ENCODE results near the gene GGA3.
"Not testable (repeated sequence)": the region's sequence is repeated elsewhere in the genome, so short reads cannot be mapped to it uniquely, and the experiment has no call there.

Gene GGA3

GRCh38 chr17:75209061-75209460 lies 52.3 kb downstream of the GGA3 start:
- Histone ChIP-seq H3K36me3 (ENCODE audit: control insufficient read depth, insufficient read depth, low read length) (peaks cover 19% of the 10 kb centered on the region; the same call in 1 of the 2 replicates), H3K4me3 (ENCODE audit: low read length) (no peak overlapping the region), H3K27ac (ENCODE audit: low read length) (no peak overlapping the region), H3K27me3 (ENCODE audit: control insufficient read depth, insufficient read depth, low read length) (no peaks in the 10 kb centered on the region), H3K9me3 (ENCODE audit: control insufficient read depth, insufficient read depth, low read length) (no peaks in the 10 kb centered on the region), H3K4me1 (ENCODE audit: control insufficient read depth, insufficient read depth, low read length) (no peaks in the 10 kb centered on the region)
- WGBS (ENCODE audit: insufficient coverage, insufficient read length) = no CpG with 5 or more reads among the region's 3 CpGs
- no peak for DNase-seq (ENCODE audit: low read depth, low spot score)

- Histone ChIP-seq H3K9me3 (ENCODE audit: control insufficient read depth, insufficient read depth, low read length) (no peaks in the 10 kb centered on the region), H3K36me3 (ENCODE audit: control insufficient read depth, insufficient read depth, low read length) (peaks cover 13% of the 10 kb centered on the region; the same call in 1 of the 2 replicates), H3K4me1 (ENCODE audit: control insufficient read depth, insufficient read depth, low read length) (no peaks in the 10 kb centered on the region), H3K27ac (ENCODE audit: low read length) (no peak overlapping the region), H3K27me3 (ENCODE audit: control insufficient read depth, insufficient read depth, low read length) (no peaks in the 10 kb centered on the region), H3K4me3 (ENCODE audit: low read length) (no peak overlapping the region)
- DNase-seq (ENCODE audit: low read depth, low spot score) = no peak
- no CpG with 5 or more reads among the region's 9 CpGs for WGBS (ENCODE audit: insufficient coverage, insufficient read length)
These were observed 53.2 kb downstream of the GGA3 start for GRCh38 chr17:75208161-75208560.

GRCh38 chr17:75207760-75208159 lies 53.6 kb downstream of the GGA3 start:
- Histone ChIP-seq H3K27ac (ENCODE audit: low read length) (no peak overlapping the region), H3K9me3 (ENCODE audit: control insufficient read depth, insufficient read depth, low read length) (no peaks in the 10 kb centered on the region), H3K4me3 (ENCODE audit: low read length) (no peak overlapping the region), H3K4me1 (ENCODE audit: control insufficient read depth, insufficient read depth, low read length) (no peaks in the 10 kb centered on the region), H3K36me3 (ENCODE audit: control insufficient read depth, insufficient read depth, low read length) (peaks cover 10% of the 10 kb centered on the region; the same call in 1 of the 2 replicates), H3K27me3 (ENCODE audit: control insufficient read depth, insufficient read depth, low read length) (no peaks in the 10 kb centered on the region)
- no CpG with 5 or more reads among the region's 12 CpGs for WGBS (ENCODE audit: insufficient coverage, insufficient read length)
- DNase-seq (ENCODE audit: low read depth, low spot score) = no peak

GRCh38 chr17:75207050-75207407 lies 54.4 kb downstream of the GGA3 start:
- WGBS (ENCODE audit: insufficient coverage, insufficient read length) = no CpG with 5 or more reads among the region's 8 CpGs
- H3K4me3 ChIP-seq (ENCODE audit: low read length); H3K9me3 ChIP-seq (ENCODE audit: control insufficient read depth, insufficient read depth, low read length); H3K4me1 ChIP-seq (ENCODE audit: control insufficient read depth, insufficient read depth, low read length); H3K27ac ChIP-seq (ENCODE audit: low read length); DNase-seq (ENCODE audit: low read depth, low spot score); H3K27me3 ChIP-seq (ENCODE audit: control insufficient read depth, insufficient read depth, low read length): not testable (repeated sequence)
- H3K36me3 ChIP-seq (ENCODE audit: control insufficient read depth, insufficient read depth, low read length) = peaks cover 10% of the 10 kb centered on the region; the same call in 1 of the 2 replicates

GRCh38 chr17:75205793-75206163 lies 55.6 kb downstream of the GGA3 start:
- Histone ChIP-seq H3K27ac (ENCODE audit: low read length) (no peak overlapping the region), H3K4me3 (ENCODE audit: low read length) (peak overlapping the region; percentile 88), H3K9me3 (ENCODE audit: control insufficient read depth, insufficient read depth, low read length) (no peaks in the 10 kb centered on the region), H3K27me3 (ENCODE audit: control insufficient read depth, insufficient read depth, low read length) (no peaks in the 10 kb centered on the region), H3K36me3 (ENCODE audit: control insufficient read depth, insufficient read depth, low read length) (peaks cover 7% of the 10 kb centered on the region; the same call in 1 of the 2 replicates), H3K4me1 (ENCODE audit: control insufficient read depth, insufficient read depth, low read length) (no peaks in the 10 kb centered on the region)
- DNase-seq (ENCODE audit: low read depth, low spot score) = no peak
- WGBS (ENCODE audit: insufficient coverage, insufficient read length) = no CpG with 5 or more reads among the region's 22 CpGs

GRCh38 chr17:75205037-75205792 lies 56.2 kb downstream of the GGA3 start, which contains the start of gene NUP85:
NUP85 (plus strand) TSS chr17:75205679; CDS start chr17:75205762, 83 bp downstream.
- Histone ChIP-seq H3K4me1 (ENCODE audit: control insufficient read depth, insufficient read depth, low read length) (no peaks in the 10 kb centered on the region), H3K27ac (ENCODE audit: low read length) (no peak within 1 kb of the TSS), H3K36me3 (ENCODE audit: control insufficient read depth, insufficient read depth, low read length) (peaks cover 2% of the 10 kb centered on the region; the same call in 1 of the 2 replicates), H3K9me3 (ENCODE audit: control insufficient read depth, insufficient read depth, low read length) (no peaks in the 10 kb centered on the region), H3K27me3 (ENCODE audit: control insufficient read depth, insufficient read depth, low read length) (no peaks in the 10 kb centered on the region), H3K4me3 (ENCODE audit: low read length) (peak within 1 kb of the TSS; percentile 88)
- no CpG with 5 or more reads among the region's 57 CpGs for WGBS (ENCODE audit: insufficient coverage, insufficient read length)
- peak; percentile 78 for DNase-seq (ENCODE audit: low read depth, low spot score)

- no peaks in the 10 kb centered on the region for H3K36me3 ChIP-seq (ENCODE audit: control insufficient read depth, insufficient read depth, low read length)
- H3K27ac ChIP-seq (ENCODE audit: low read length) = no peak overlapping the region
- no peaks in the 10 kb centered on the region for H3K27me3 ChIP-seq (ENCODE audit: control insufficient read depth, insufficient read depth, low read length)
- H3K4me3 ChIP-seq (ENCODE audit: low read length) = no peak overlapping the region
- H3K4me1 ChIP-seq (ENCODE audit: control insufficient read depth, insufficient read depth, low read length) = no peaks in the 10 kb centered on the region
- no CpG with 5 or more reads among the region's 6 CpGs for WGBS (ENCODE audit: insufficient coverage, insufficient read length)
- H3K9me3 ChIP-seq (ENCODE audit: control insufficient read depth, insufficient read depth, low read length) = no peaks in the 10 kb centered on the region
- DNase-seq (ENCODE audit: low read depth, low spot score) = no peak
These were observed 61.4 kb downstream of the GGA3 start for GRCh38 chr17:75199886-75200618.

GRCh38 chr17:75194879-75195278 lies 66.5 kb downstream of the GGA3 start:
- no peak for DNase-seq (ENCODE audit: low read depth, low spot score)
- no CpG with 5 or more reads among the region's 5 CpGs for WGBS (ENCODE audit: insufficient coverage, insufficient read length)
- no peaks in the 10 kb centered on the region for H3K9me3 ChIP-seq (ENCODE audit: control insufficient read depth, insufficient read depth, low read length)
- H3K4me1 ChIP-seq (ENCODE audit: control insufficient read depth, insufficient read depth, low read length) = no peaks in the 10 kb centered on the region
- no peak overlapping the region for H3K4me3 ChIP-seq (ENCODE audit: low read length)
- H3K27ac ChIP-seq (ENCODE audit: low read length) = no peak overlapping the region
- H3K36me3 ChIP-seq (ENCODE audit: control insufficient read depth, insufficient read depth, low read length) = no peaks in the 10 kb centered on the region
- H3K27me3 ChIP-seq (ENCODE audit: control insufficient read depth, insufficient read depth, low read length) = no peaks in the 10 kb centered on the region

GRCh38 chr17:75191584-75191983 lies 69.8 kb downstream of the GGA3 start:
- Histone ChIP-seq H3K4me1 (ENCODE audit: control insufficient read depth, insufficient read depth, low read length) (no peaks in the 10 kb centered on the region), H3K27ac (ENCODE audit: low read length) (no peak overlapping the region), H3K27me3 (ENCODE audit: control insufficient read depth, insufficient read depth, low read length) (no peaks in the 10 kb centered on the region), H3K4me3 (ENCODE audit: low read length) (no peak overlapping the region), H3K9me3 (ENCODE audit: control insufficient read depth, insufficient read depth, low read length) (no peaks in the 10 kb centered on the region), H3K36me3 (ENCODE audit: control insufficient read depth, insufficient read depth, low read length) (no peaks in the 10 kb centered on the region)
- WGBS (ENCODE audit: insufficient coverage, insufficient read length) = no CpG with 5 or more reads among the region's 4 CpGs
- no peak for DNase-seq (ENCODE audit: low read depth, low spot score)

- no peaks in the 10 kb centered on the region for H3K4me1 ChIP-seq (ENCODE audit: control insufficient read depth, insufficient read depth, low read length)
- H3K36me3 ChIP-seq (ENCODE audit: control insufficient read depth, insufficient read depth, low read length) = no peaks in the 10 kb centered on the region
- no peak overlapping the region for H3K4me3 ChIP-seq (ENCODE audit: low read length)
- DNase-seq (ENCODE audit: low read depth, low spot score) = no peak
- no CpG with 5 or more reads among the region's 6 CpGs for WGBS (ENCODE audit: insufficient coverage, insufficient read length)
- H3K27ac ChIP-seq (ENCODE audit: low read length) = no peak overlapping the region
- no peaks in the 10 kb centered on the region for H3K27me3 ChIP-seq (ENCODE audit: control insufficient read depth, insufficient read depth, low read length)
- no peaks in the 10 kb centered on the region for H3K9me3 ChIP-seq (ENCODE audit: control insufficient read depth, insufficient read depth, low read length)
These were observed 72.8 kb downstream of the GGA3 start for GRCh38 chr17:75188614-75189013.

All from iPS DF 6.9 (cell line).